Large intestine (tissue), 3 donors: Measurements from ENCODE around the gene OSM. TPM values are rescaled to one million over a fixed set of nuclear protein-coding genes. Genes with fewer than 3 reads are reported as not detected.

Experiments
- DNase-seq, 2 donors: peaks; one replicate each; pipeline versions ENCODE4 v3.0.0 to v3.0.0-alpha.2; 2013
- H3K27ac ChIP-seq: one replicate; pipeline ENCODE4 v1.5.1; 2013; ENCODE audit warnings: low read length
- H3K27me3 ChIP-seq: 2 replicates; pipeline ENCODE4 v1.6.1; 2013; ENCODE audit warnings: low read length; ENCODE audit not compliant: control insufficient read depth, insufficient read depth
- H3K36me3 ChIP-seq: 2 replicates; pipeline ENCODE4 v1.6.1; 2013; ENCODE audit warnings: low read length; ENCODE audit not compliant: control insufficient read depth, insufficient read depth
- H3K4me1 ChIP-seq: one replicate; pipeline ENCODE4 v1.6.1; 2013; ENCODE audit warnings: low read length; ENCODE audit not compliant: control insufficient read depth, insufficient read depth
- H3K4me3 ChIP-seq: one replicate; pipeline ENCODE4 v1.5.1; 2013; ENCODE audit warnings: low read length
- H3K9me3 ChIP-seq: one replicate; pipeline ENCODE4 v1.6.1; 2013; ENCODE audit warnings: mild to moderate bottlenecking, low read depth, low read length, moderate library complexity; ENCODE audit not compliant: control insufficient read depth
- WGBS: methylation state at CpG from one replicate; pipeline ENCODE4 v1.1.5; 2013; ENCODE audit warnings: low lambda C conversion rate; ENCODE audit not compliant: insufficient coverage; 5-methylcytosine and 5-hydroxymethylcytosine counted together
- polyA plus RNA-seq: library from polyadenylated mRNA; unstranded; fragments of 120-200 nt; gene quantifications from one replicate; pipeline ENCODE4 v1.2.1, GENCODE V29; 2013

Gene OSM
- polyA plus RNA-seq, 1 donor: 0.52 TPM

DNA sequence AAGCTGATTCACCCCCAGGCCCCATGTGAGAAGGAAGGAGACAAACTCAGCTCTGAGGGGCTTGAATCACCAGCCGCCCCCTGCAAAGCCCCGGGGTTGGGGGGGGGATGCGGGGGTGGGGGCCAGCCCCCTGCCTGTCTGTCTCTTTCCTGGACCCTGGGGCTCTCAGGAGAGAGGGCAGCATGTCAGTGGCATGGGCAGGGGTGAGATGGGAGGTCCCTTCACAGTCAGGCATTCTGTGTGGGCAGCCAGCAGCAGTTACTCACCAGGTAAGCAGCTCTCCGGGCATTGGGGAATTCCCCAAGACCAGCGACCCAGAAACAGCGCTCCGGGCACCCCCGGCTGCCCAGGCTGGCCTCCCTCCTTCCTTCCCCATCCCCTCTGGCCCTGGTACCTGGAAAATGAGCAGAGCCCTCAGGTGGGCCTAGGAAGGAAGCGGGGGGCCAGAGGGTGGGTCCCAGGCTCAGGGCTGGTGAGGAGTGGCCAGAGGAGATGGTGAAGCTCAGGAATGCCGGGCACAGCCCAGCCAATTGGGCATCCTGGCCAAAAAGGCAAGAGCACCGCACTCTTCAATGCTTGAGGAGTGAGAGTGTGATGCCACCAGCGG lies 15.9 kb downstream of the OSM start:
- Histone ChIP-seq H3K27ac (no peak overlapping the region), H3K36me3 (peaks cover 11% of the 10 kb centered on the region), H3K27me3 (peaks cover 3% of the 10 kb centered on the region), H3K4me1 (peaks cover 67% of the 10 kb centered on the region), H3K9me3 (no peaks in the 10 kb centered on the region), H3K4me3 (no peak overlapping the region)
- no peak for DNase-seq
- no CpG with 5 or more reads among the region's 12 CpGs for WGBS

GRCh38 chr22:30250039-30250565 lies 16.5 kb downstream of the OSM start:
- no peak overlapping the region for H3K27ac ChIP-seq

DNA sequence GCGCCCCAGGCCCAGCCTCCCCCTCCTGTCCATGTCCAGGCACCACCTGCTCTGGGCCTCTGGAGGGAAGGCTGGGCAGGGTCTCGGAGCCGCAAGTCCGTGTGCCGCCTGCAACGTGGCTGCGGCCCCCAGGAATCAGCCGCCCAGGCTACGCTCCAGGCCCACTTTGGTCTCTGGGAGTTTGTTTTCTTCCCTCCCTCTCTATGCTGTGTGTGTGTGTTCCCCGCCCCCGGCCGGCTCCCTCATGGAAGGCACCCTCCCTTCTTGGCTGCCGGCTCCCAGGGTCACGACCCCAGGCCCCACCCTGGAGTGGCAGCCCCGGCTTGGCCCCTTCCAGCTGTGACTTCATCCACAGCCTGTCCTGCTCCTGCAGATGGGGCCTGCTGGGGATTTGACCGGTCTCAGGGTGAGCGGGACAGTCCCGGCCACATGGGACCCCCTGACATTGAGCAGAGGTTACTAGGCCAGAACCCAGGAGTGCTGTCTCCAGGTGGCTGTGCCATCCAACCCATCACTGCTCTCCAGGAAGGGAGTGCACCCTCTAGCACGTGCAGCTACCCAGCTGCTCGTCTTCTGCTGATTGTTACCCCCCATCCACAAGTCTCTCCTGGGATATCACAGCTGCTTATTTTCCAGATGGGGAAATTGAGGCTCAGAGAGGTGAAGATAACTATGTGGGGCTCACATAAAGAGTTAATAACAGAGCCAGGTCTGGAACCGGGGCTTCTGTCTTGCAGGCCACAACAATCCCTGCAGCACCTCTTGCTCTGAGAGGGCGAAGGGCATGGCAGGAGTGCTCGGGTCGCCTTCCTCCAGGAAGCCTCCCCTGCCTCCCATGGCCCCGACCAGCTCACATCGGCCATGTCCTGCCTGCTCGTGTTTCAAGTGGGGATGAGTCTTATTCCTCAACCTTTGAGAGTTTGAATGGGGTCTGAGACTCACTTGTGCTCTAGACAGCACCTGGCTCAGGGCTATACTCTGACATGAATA lies 17.3 kb downstream of the OSM start:
- no CpG with 5 or more reads among the region's 27 CpGs for WGBS
- Histone ChIP-seq H3K27me3 (peaks cover 5% of the 10 kb centered on the region), H3K4me1 (peaks cover 66% of the 10 kb centered on the region), H3K27ac (peak overlapping the region; percentile 1), H3K4me3 (no peak overlapping the region), H3K9me3 (no peaks in the 10 kb centered on the region), H3K36me3 (peaks cover 10% of the 10 kb centered on the region)
- peak in 1 of 2 donors; percentile 55 for DNase-seq

More at GRCh38 chr22:30250039-30250565, 16.5 kb downstream of the OSM start:
- H3K27me3 ChIP-seq: peaks cover 5% of the 10 kb centered on the region
- H3K36me3 ChIP-seq: peaks cover 11% of the 10 kb centered on the region
- peaks cover 71% of the 10 kb centered on the region for H3K4me1 ChIP-seq
- no peaks in the 10 kb centered on the region for H3K9me3 ChIP-seq
- WGBS: no CpG with 5 or more reads among the region's 3 CpGs
- DNase-seq: no peak
- no peak overlapping the region for H3K4me3 ChIP-seq

DNA sequence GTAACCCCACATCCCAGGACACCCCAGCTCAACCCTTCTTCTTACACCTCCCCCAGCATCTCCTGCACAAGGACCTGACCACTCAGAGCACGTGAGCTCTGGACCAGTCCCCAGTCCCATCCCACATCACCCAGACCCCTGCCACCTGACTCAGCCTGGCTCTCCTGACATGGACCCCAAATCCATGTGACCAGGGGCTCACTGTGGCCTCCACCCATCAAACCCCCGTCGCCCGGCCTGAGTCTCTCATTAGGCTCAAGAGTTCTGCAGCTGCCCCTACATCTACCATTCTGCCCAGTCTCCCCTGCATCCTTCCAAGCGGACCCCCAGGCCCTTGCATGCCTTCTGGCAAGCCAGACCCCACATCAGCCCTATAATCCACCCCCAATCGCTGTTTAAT lies 18.2 kb downstream of the OSM start:
- Histone ChIP-seq H3K4me1 (peaks cover 57% of the 10 kb centered on the region), H3K36me3 (peaks cover 18% of the 10 kb centered on the region), H3K27me3 (peaks cover 5% of the 10 kb centered on the region), H3K4me3 (no peak overlapping the region), H3K9me3 (no peaks in the 10 kb centered on the region), H3K27ac (peak overlapping the region; percentile 82)
- no peak for DNase-seq
- WGBS: no CpG with 5 or more reads among the region's 6 CpGs

- Histone ChIP-seq H3K27ac (peak overlapping the region; percentile 82), H3K4me3 (no peak overlapping the region), H3K27me3 (peaks cover 5% of the 10 kb centered on the region), H3K36me3 (peaks cover 23% of the 10 kb centered on the region), H3K9me3 (no peaks in the 10 kb centered on the region), H3K4me1 (peaks cover 52% of the 10 kb centered on the region)
- no peak for DNase-seq
- no CpG with 5 or more reads among the region's 12 CpGs for WGBS
Observed at GRCh38 chr22:30247974-30248373, 18.7 kb downstream of the OSM start.

DNA sequence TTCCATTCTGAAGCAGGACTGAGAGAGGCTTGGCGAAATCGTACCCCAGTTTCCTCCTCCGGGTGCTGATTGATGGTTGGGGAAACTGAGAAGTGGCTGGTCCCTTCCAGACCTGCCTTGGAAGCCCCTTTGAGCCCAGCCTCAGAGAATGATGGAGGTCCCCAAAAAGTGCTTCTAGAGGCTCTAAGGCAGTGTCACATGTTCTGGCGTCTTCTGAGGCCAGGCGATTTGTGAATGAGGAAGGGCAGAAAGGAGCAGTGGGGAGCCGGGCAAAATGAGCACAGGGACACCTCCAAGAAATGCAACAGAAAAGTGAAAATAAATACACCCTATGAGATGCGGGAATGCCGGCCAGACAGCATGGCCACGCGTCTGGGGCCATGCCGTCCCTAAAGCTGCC lies 19.1 kb downstream of the OSM start:
- peaks cover 5% of the 10 kb centered on the region for H3K27me3 ChIP-seq
- no CpG with 5 or more reads among the region's 11 CpGs for WGBS
- no peak for DNase-seq

GRCh38 chr22:30246814-30247376 lies 19.8 kb downstream of the OSM start:
- Histone ChIP-seq H3K27me3 (peaks cover 5% of the 10 kb centered on the region), H3K36me3 (peaks cover 28% of the 10 kb centered on the region), H3K27ac (peak overlapping the region; percentile 82), H3K9me3 (no peaks in the 10 kb centered on the region), H3K4me1 (peaks cover 47% of the 10 kb centered on the region), H3K4me3 (peak overlapping the region; percentile 45)
- no CpG with 5 or more reads among the region's 15 CpGs for WGBS
- peak; percentile 75 to 94 for DNase-seq

More for the DNA sequence above, 19.1 kb downstream of the OSM start:
- H3K36me3 ChIP-seq: peaks cover 23% of the 10 kb centered on the region
- H3K4me1 ChIP-seq: peaks cover 48% of the 10 kb centered on the region
- no peak overlapping the region for H3K4me3 ChIP-seq
- H3K27ac ChIP-seq: peak overlapping the region; percentile 82
- no peaks in the 10 kb centered on the region for H3K9me3 ChIP-seq

GRCh38 chr22:30245985-30246813 lies 20.5 kb downstream of the OSM start, which contains the start of gene LIF:
Gene LIF, minus strand, starts transcription at chr22:30246759. Its CDS starts 64 bp downstream, at chr22:30246695.
- peaks cover 5% of the 10 kb centered on the region for H3K27me3 ChIP-seq

DNA sequence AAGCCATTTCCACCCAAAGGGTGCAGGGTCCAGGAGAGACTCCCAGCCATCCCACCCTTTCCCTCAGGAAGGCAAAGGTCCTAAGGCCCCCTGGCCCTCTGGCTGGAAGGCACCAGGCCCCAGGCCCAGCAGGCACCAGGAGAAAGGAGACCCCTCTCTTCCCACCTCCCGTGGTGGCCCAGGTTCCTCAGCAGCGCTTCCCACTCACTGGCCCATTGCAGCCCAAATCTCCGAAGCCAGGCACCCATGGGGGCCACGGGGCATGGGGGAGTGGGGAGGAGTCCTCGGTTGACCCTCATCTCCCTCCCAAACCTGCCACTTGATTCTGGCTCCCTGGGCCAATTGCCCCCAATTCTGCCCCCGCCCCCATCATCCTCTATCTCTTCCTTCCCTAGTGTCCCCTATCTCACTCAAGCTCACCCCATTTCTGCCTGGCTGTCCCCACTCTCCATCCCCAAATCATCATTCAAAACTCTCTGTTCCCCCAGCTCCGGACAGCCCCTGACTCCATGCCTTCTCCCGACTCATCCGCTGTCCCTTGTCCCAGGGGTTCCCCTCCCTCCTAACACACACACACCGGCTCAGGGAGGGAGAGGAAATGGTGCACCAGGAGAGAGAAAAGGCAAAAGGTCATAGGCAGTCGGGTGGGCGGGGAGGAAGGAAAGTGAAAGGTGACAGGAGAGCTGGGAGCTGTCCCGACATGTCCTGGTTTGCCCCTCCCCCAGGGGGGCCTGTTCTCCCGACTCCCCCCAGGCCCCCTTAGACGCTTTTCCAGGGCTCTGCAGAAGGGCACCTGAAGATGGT lies 21.3 kb downstream of the OSM start:
- Histone ChIP-seq H3K9me3 (no peaks in the 10 kb centered on the region), H3K4me1 (peaks cover 46% of the 10 kb centered on the region), H3K4me3 (peak overlapping the region; percentile 46), H3K36me3 (peaks cover 35% of the 10 kb centered on the region), H3K27me3 (peaks cover 5% of the 10 kb centered on the region), H3K27ac (no peak overlapping the region)
- WGBS: 80% methylated on average over 1 of the region's 15 CpGs
- DNase-seq: peak in 1 of 2 donors; percentile 63

More at GRCh38 chr22:30245985-30246813, 20.5 kb downstream of the OSM start, which contains the start of gene LIF:
- peak within 1 kb of the TSS; percentile 46 for H3K4me3 ChIP-seq
- H3K36me3 ChIP-seq: peaks cover 29% of the 10 kb centered on the region
- 0% methylated on average over 9 of the region's 64 CpGs for WGBS
- H3K4me1 ChIP-seq: peaks cover 47% of the 10 kb centered on the region
- peak within 1 kb of the TSS; percentile 82 for H3K27ac ChIP-seq
- H3K9me3 ChIP-seq: no peaks in the 10 kb centered on the region
- DNase-seq: peak in 1 of 2 donors; percentile 67
